Caco-2 (cell line): Measurements from ENCODE around the gene KIF26B. TPM values are rescaled to one million over a fixed set of nuclear protein-coding genes. Genes with fewer than 3 reads are reported as not detected.

Experiments used
- BruUV-seq: library from RNA; stranded (reverse); fragments of 400-500 nt; replicated peaks from 2 replicates; lab custom pipeline; 2021; lab: Mats Ljungman, UMichigan
- CTCF ChIA-PET: fragments of 300-600 bp; sonication (Branson Sonifier 250); formaldehyde crosslinking; loops from one replicate; lab custom pipeline; 2022; ENCODE audit warnings: antibody characterized with exemption; lab: Charles Lee
- POLR2A ChIA-PET: fragments of 300-600 bp; sonication (Branson Sonifier 250); formaldehyde crosslinking; loops from one replicate; lab custom pipeline; 2022; ENCODE audit warnings: antibody characterized with exemption; lab: Charles Lee
- DNase-seq, 2 experiments: peaks; one replicate each; pipeline versions ENCODE4 v3.0.0 to v3.0.0-alpha.2; 2020 to 2022
- H3K27me3 ChIP-seq: replicated peaks from 2 replicates; pipeline ENCODE4 v1.6.0; 2011; ENCODE audit warnings: low read length; ENCODE audit not compliant: control insufficient read depth, insufficient read depth
- H3K36me3 ChIP-seq: 2 replicates; pipeline ENCODE4 v1.5.1; 2011; ENCODE audit warnings: low read length; ENCODE audit not compliant: control insufficient read depth, insufficient read depth
- H3K4me1 ChIP-seq: fragments of 250-450 bp; sonication (Bioruptor Pico); 2 replicates; pipeline ENCODE4 v1.5.1; 2020; ENCODE audit warnings: mild to moderate bottlenecking
- H3K4me3 ChIP-seq: 2 replicates; pipeline ENCODE4 v1.5.1; 2011; ENCODE audit warnings: low read depth, mild to moderate bottlenecking, control low read depth, low read length
- H3K9me3 ChIP-seq: fragments of 250-450 bp; sonication (Bioruptor Pico); 2 replicates; pipeline ENCODE4 v1.5.1; 2020; ENCODE audit warnings: mild to moderate bottlenecking, moderate library complexity
- H3K27ac Mint-ChIP-seq: one replicate; pipeline ENCODE4 v1.8.0; 2022; ENCODE audit warnings: mixed read lengths; ENCODE audit not compliant: unreplicated experiment
- H3K27me3 Mint-ChIP-seq: one replicate; pipeline ENCODE4 v1.8.0; 2022; ENCODE audit warnings: mixed read lengths; ENCODE audit not compliant: insufficient read depth, unreplicated experiment
- H3K36me3 Mint-ChIP-seq: one replicate; pipeline ENCODE4 v1.8.0; 2022; ENCODE audit warnings: mild to moderate bottlenecking, mixed read lengths; ENCODE audit not compliant: insufficient read depth, unreplicated experiment
- H3K4me1 Mint-ChIP-seq: one replicate; pipeline ENCODE4 v1.8.0; 2022; ENCODE audit warnings: low read depth, mixed read lengths; ENCODE audit not compliant: unreplicated experiment
- H3K4me3 Mint-ChIP-seq: one replicate; pipeline ENCODE4 v1.8.0; 2022; ENCODE audit warnings: mild to moderate bottlenecking, moderate library complexity, mixed read lengths; ENCODE audit not compliant: unreplicated experiment
- H3K9me3 Mint-ChIP-seq: one replicate; pipeline ENCODE4 v1.8.0; 2022; ENCODE audit warnings: mixed read lengths; ENCODE audit not compliant: unreplicated experiment
- intact Hi-C: fragments of 100-400 bp; cut with micrococcal nuclease; formaldehyde crosslinking; loops from one replicate; pipeline ENCODE4 v1.10.0; 2022; ENCODE audit not compliant: unreplicated experiment
- total RNA-seq: library from RNA; stranded (reverse); gene quantifications from 2 replicates; pipeline ENCODE4 v1.2.3, GENCODE V29; 2022
- TF ChIP-seq, protein P1 (sequence below), 2 experiments: fragments of 200-600 bp in 1 of 2; IDR thresholded peaks; 1 replicate in 1 of 2; 2 replicates in 1 of 2; pipeline versions ENCODE4 v1.5.1 to v1.8.0; 2011 to 2022; ENCODE audit warnings: antibody characterized with exemption in 1 of 2, control low read depth in 1 of 2, inconsistent platforms in 1 of 2, low read depth in 1 of 2, low read length in 1 of 2, mild to moderate bottlenecking in 1 of 2, moderate library complexity in 1 of 2; ENCODE audit not compliant: insufficient read depth in 1 of 2, severe bottlenecking in 1 of 2, unreplicated experiment in 1 of 2

KIF26B gene
- total RNA-seq, 1 experiment from 2014 or later: 4.9 TPM

- Mint-ChIP-seq H3K36me3 (peaks cover 4% of the 10 kb centered on the region), H3K4me3 (no peak overlapping the region), H3K27me3 (no peaks in the 10 kb centered on the region), H3K27ac (no peak overlapping the region), H3K9me3 (no peaks in the 10 kb centered on the region), H3K4me1 (peaks cover 6% of the 10 kb centered on the region)
- ChIA-PET POLR2A (no interaction called here), CTCF (no interaction called here)
- no TSS peak for BruUV-seq
- TF ChIP-seq, protein P1, sequence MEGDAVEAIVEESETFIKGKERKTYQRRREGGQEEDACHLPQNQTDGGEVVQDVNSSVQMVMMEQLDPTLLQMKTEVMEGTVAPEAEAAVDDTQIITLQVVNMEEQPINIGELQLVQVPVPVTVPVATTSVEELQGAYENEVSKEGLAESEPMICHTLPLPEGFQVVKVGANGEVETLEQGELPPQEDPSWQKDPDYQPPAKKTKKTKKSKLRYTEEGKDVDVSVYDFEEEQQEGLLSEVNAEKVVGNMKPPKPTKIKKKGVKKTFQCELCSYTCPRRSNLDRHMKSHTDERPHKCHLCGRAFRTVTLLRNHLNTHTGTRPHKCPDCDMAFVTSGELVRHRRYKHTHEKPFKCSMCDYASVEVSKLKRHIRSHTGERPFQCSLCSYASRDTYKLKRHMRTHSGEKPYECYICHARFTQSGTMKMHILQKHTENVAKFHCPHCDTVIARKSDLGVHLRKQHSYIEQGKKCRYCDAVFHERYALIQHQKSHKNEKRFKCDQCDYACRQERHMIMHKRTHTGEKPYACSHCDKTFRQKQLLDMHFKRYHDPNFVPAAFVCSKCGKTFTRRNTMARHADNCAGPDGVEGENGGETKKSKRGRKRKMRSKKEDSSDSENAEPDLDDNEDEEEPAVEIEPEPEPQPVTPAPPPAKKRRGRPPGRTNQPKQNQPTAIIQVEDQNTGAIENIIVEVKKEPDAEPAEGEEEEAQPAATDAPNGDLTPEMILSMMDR (IDR thresholded peaks at IDR 0.05; ENCODE audit: insufficient read depth in 1 of 2, low read depth in 1 of 2, low read length in 1 of 2, severe bottlenecking in 1 of 2, unreplicated experiment in 1 of 2): no peak
- Histone ChIP-seq H3K9me3 (no peaks in the 10 kb centered on the region), H3K36me3 (no peaks in the 10 kb centered on the region), H3K4me3 (no peak overlapping the region), H3K27me3 (no peaks in the 10 kb centered on the region), H3K4me1 (no peaks in the 10 kb centered on the region)
- peak in 1 of 2 experiments; percentile 13 for DNase-seq
- intact Hi-C loops: no loop called here
These were observed 522.9 kb downstream of the KIF26B start for GRCh38 chr1:245677461-245678240.

GRCh38 chr1:245678860-245679411, 524.2 kb downstream of the KIF26B start:
- Histone ChIP-seq H3K4me1 (no peaks in the 10 kb centered on the region), H3K27me3 (no peaks in the 10 kb centered on the region), H3K36me3 (no peaks in the 10 kb centered on the region), H3K9me3 (no peaks in the 10 kb centered on the region), H3K4me3 (no peak overlapping the region)
- ChIA-PET CTCF (no interaction called here), POLR2A (no interaction called here)
- no peak overlapping the region for H3K27ac Mint-ChIP-seq
- TF ChIP-seq, protein P1 (IDR thresholded peaks at IDR 0.05; ENCODE audit: insufficient read depth in 1 of 2, low read depth in 1 of 2, low read length in 1 of 2, severe bottlenecking in 1 of 2, unreplicated experiment in 1 of 2): no peak
- H3K4me1 Mint-ChIP-seq: no peaks in the 10 kb centered on the region
- intact Hi-C loops: no loop called here
- H3K27me3 Mint-ChIP-seq: no peaks in the 10 kb centered on the region
- BruUV-seq: no TSS peak
- peaks cover 4% of the 10 kb centered on the region for H3K36me3 Mint-ChIP-seq
- no peak for DNase-seq
- H3K4me3 Mint-ChIP-seq: no peak overlapping the region
- H3K9me3 Mint-ChIP-seq: no peaks in the 10 kb centered on the region

- H3K4me1 ChIP-seq: peaks cover 2% of the 10 kb centered on the region
- Mint-ChIP-seq H3K9me3 (no peaks in the 10 kb centered on the region), H3K4me3 (no peak overlapping the region), H3K36me3 (peaks cover 4% of the 10 kb centered on the region), H3K4me1 (peaks cover under 1% of the 10 kb centered on the region), H3K27me3 (no peaks in the 10 kb centered on the region), H3K27ac (no peak overlapping the region)
- DNase-seq: no peak
- H3K36me3 ChIP-seq: no peaks in the 10 kb centered on the region
- intact Hi-C loops: no loop called here
- CTCF ChIA-PET: no interaction called here
- TF ChIP-seq, protein P1 (IDR thresholded peaks at IDR 0.05; ENCODE audit: insufficient read depth in 1 of 2, low read depth in 1 of 2, low read length in 1 of 2, severe bottlenecking in 1 of 2, unreplicated experiment in 1 of 2): no peak
- no peak overlapping the region for H3K4me3 ChIP-seq
- no peaks in the 10 kb centered on the region for H3K9me3 ChIP-seq
- no peaks in the 10 kb centered on the region for H3K27me3 ChIP-seq
- no TSS peak for BruUV-seq
- POLR2A ChIA-PET: no interaction called here
These were observed 525.3 kb downstream of the KIF26B start for GRCh38 chr1:245679821-245680780.
